HG03045 (cell line): ENCODE measurements around the gene GPR173.

Experiments used
- ATAC-seq: cut with Tn5 transposase; IDR thresholded peaks from one replicate; pipeline ENCODE4 v1.9.1; 2021; ENCODE audit warnings: mild to moderate bottlenecking, moderate library complexity; ENCODE audit not compliant: unreplicated experiment

Gene GPR173

GRCh38 chrX:53088136-53088974, 39.8 kb downstream of the GPR173 start:
- peak; percentile 56 for ATAC-seq

GRCh38 chrX:53089224-53089842, 40.7 kb downstream of the GPR173 start:
- ATAC-seq, result no peak

- no peak for ATAC-seq
These were observed 41.3 kb downstream of the GPR173 start for GRCh38 chrX:53089925-53090324.

GRCh38 chrX:53091354-53091753, 42.8 kb downstream of the GPR173 start:
- ATAC-seq, result no peak

- peak; percentile 33 for ATAC-seq
These were observed 44.6 kb downstream of the GPR173 start for GRCh38 chrX:53093177-53093655.

- ATAC-seq, result peak; percentile 89
These were observed 45.4 kb downstream of the GPR173 start, which contains the start of gene KANTR for GRCh38 chrX:53093748-53094581. Gene KANTR (plus strand): TSS chrX:53094142. CDS start chrX:53124273, 30,131 bp downstream.

GRCh38 chrX:53094582-53094905, 46.0 kb downstream of the GPR173 start:
- ATAC-seq, result no peak

- ATAC-seq, result no peak
These were observed 47.2 kb downstream of the GPR173 start for GRCh38 chrX:53095796-53096195.

GRCh38 chrX:53114864-53115549, 66.4 kb downstream of the GPR173 start:
- ATAC-seq, result no peak

GRCh38 chrX:53115550-53115874, 66.9 kb downstream of the GPR173 start:
- ATAC-seq, result no peak

- no peak for ATAC-seq
These were observed 67.5 kb downstream of the GPR173 start for GRCh38 chrX:53116101-53116500.

- ATAC-seq, result no peak
These were observed 73.4 kb downstream of the GPR173 start for GRCh38 chrX:53122013-53122412.

GRCh38 chrX:53125506-53125905, 76.9 kb downstream of the GPR173 start:
- no peak for ATAC-seq

- ATAC-seq, result no peak
These were observed 77.8 kb downstream of the GPR173 start for GRCh38 chrX:53126377-53126776.

GRCh38 chrX:53128097-53128749, 79.6 kb downstream of the GPR173 start:
- ATAC-seq, result no peak
